T-helper 22 cell (primary cell): ENCODE data around the gene KRTAP29-1.
A peak's percentile ranks its signal among the peaks of the same experiment; 100 is the strongest.
"Not testable (repeated sequence)": the region's sequence is repeated elsewhere in the genome, so short reads cannot be mapped to it uniquely, and the experiment has no call there.

Source experiments
- DNase-seq: peaks from one replicate; pipeline ENCODE4 v3.0.0-alpha.2; 2020; ENCODE audit warnings: low read depth

The KRTAP29-1 gene

DNA sequence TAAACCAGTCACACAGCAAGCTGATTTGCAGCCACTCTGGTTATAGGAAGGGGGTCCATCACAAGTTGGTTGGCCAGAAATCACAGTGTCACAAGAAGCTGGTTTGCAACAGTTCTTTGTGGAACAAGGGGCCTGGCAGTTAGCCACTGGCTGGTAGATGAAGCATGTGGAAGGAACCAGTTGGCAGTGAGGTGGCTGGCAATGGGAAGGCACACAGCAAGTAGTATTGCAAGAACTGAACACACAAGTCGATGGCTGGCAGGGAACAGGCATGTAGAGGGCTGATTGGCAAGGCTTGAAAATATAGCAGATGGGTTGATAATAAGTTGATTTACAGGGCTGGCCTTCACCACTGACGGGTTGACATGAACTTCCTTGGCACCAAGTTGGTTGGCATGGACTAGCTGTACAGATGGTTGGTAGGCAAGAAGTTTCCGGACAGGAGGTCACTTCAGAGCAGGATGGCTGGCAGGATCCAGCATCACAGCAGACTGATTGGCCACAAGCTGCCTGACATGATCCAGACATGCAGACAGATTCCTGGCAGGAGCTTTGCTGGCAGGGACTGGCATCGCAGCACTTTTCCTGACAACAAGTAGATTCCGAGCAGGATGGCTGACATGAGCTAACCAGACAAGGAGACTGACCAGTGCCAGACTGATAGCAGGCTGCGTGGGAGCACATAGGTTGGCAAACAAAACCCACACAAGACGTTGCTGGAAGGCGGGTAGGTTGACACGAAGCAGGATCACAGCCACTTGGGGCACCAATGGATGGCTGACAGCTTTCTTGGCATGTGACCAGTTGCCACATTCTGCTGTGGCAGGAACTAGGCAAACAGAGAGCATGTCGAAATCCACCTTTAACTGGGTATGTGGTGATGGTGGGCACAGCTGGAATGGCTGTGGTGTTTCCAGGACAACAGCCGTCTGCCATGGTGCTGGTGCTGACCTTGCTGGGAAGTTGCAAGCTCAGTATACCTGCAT lies at the start of gene KRTAP29-1:
Gene KRTAP29-1 (minus strand): TSS at position 936 of the 986 bp plus-strand sequence. CDS start 0 bp downstream, at position 936.
- no peak for DNase-seq

DNA sequence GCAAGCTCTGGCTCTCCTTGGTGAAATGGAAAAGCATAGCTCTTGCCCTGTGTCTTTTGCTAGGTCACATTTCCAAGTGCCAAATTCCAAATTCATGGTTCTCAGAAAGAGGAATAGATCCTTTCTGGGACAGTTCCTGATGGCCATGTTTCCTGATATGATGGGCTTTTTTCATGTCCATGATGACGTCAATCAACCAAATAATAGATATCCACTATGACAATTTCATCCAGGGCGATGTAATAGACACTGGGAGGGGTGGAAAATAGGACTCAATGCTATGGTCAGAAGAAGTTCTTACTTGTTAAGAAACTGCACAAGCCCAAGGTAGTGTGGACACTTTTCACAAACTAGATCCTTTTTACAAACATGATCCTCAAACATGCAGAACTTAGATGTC lies 48.5 kb upstream of the KRTAP29-1 start:
- no peak for DNase-seq

DNA sequence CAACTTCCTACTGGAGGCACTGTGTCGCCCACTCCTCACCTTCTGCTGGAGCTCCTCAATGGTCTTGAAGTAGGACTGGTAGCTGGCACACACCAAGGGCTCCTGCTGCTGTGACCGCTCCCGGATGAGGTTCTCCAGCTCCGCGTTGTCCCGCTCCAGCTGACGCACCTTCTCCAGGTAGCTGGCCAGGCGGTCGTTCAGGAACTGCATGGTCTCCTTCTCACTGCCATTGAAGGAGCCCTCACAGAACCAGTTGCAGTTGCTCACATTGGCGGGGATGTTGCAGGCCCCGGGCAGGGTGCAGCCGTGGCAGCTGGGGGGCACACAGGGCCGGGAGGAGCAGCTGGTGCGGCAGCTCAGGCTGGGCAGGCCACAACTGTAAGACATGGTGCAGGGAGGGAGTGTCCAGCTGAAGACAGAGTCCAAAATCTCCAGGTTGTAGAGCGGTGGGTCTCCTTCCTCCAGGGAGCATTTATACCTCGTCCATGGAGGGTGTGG lies 47.8 kb upstream of the KRTAP29-1 start, which contains the start of gene KRT33A:
Gene KRT33A (minus strand): TSS at position 448 of the 498 bp plus-strand sequence. CDS start 61 bp downstream, at position 387.
- not testable (repeated sequence) for DNase-seq

- no peak for DNase-seq
These were observed 45.5 kb upstream of the KRTAP29-1 start for GRCh38 chr17:41347869-41348760.

- not testable (repeated sequence) for DNase-seq
These were observed 43.8 kb upstream of the KRTAP29-1 start for GRCh38 chr17:41346421-41346820.

DNA sequence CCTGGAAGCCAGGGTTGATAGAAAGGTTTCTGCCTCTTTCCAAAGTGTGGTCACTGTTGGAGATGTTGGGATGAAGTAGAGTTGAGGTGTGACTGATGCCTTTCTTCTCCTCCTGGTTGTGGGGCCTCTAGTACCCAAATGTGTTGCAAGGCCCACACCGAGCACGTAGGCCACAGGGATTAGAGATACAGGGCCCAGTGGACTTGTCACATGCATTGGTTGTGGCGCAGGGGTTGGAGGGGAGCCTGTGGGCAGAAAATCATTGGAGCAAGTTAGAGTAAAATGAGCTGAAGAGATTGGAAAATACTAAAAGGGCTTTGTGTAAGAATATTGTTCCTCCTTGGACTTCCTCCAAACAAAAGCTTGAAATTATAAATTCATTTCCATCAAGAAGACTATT lies 43.3 kb upstream of the KRTAP29-1 start:
- DNase-seq, result no peak

GRCh38 chr17:41343029-41343428 lies 40.4 kb upstream of the KRTAP29-1 start:
- no peak for DNase-seq

GRCh38 chr17:41340934-41341861 lies 38.5 kb upstream of the KRTAP29-1 start:
- DNase-seq, result peak; percentile 45

DNA sequence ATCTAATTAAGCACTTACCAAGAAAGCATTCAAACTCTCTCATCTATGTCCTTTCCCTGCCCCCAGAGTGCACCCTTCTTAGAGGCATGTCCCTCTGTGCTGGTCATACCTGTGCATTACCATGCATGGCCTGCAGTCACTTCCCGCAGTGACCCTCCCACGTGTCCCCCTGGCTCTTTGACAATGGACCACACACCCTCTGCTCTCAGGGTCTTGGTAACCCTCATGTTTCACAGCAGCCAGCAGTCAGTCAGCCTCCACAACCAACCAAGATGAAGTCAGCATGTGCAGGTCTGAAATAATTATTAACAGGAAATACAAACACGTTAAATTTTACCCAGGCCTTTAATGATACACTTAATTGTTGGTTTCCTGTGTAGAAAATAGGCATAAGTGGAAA lies 37.8 kb upstream of the KRTAP29-1 start:
- DNase-seq, result no peak

DNA sequence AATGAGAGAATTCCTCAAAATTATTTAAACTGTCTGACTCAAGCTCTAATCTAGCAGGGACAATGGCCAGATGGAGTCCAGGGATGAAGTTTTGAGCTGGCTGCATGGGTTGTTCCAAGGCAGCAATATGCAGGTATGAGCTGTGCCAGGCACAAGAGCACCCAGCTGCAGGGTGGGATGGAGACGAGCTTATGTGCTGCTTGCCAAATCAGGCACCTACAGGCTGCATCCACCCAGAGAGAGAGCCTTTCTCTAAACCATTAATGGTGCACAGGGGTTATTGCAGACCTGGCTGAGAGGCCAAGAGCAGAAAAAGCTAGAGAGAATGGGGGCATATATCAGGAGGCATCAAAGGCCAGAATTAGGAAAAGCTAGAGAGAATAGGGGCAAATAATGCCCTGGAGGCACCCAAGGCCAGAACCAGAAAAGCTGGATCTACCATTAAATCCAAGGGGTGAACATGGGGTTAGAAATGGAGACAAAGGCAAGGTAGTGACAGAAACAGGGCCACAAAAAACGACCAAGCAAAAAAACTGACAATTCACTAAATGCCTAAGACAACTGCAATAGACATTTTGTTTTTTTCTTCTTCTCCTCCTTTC lies 37.0 kb upstream of the KRTAP29-1 start:
- no peak for DNase-seq

DNA sequence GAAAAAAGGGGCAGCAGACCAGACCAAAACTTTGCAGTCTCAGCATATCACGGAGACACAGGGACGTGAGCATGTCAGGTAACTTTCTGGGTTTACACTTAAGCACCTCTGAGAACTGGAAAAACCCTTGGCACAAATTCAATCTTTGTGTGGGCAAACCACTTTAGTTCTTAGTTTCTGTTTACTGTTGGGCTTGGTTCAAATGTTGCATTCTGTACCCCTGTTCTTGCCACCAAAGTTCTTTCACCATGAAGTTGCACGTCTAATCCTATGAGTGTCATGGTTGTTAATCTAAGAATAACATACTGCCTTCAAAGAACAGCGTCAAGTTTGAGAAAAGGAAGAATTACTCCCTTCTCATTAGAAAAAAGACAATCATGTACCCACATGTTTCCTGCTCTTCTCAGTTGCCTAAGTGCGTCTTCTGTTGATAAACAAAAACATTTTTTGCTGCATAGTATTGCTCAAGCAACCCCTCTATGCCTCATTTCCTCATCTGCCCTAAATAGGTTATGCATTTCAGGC lies 36.4 kb upstream of the KRTAP29-1 start:
- peak; percentile 50 for DNase-seq

GRCh38 chr17:41335747-41336146 lies 33.1 kb upstream of the KRTAP29-1 start:
- no peak for DNase-seq

GRCh38 chr17:41334385-41335305 lies 32.0 kb upstream of the KRTAP29-1 start:
- no peak for DNase-seq

DNA sequence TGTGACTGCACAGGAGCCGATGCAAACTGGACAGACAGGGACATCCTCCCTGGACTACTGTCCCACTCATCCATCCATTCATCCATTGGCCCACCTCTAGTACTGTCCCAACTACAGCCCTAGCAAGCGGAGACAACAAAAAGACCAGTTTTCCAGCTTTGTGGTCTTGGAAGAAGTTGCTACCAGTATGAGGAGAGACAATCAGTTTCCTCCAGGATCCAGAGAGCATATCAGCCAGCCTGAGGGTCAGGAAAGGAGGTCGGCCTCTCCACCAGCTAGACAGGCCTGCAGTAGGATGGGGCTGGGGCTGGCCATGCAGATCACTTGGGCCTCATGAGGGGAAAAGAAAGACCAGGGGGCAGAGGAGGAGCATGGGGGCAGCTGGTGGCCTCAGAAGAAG lies 31.2 kb upstream of the KRTAP29-1 start:
- DNase-seq, result no peak

GRCh38 chr17:41333098-41333497 lies 30.4 kb upstream of the KRTAP29-1 start:
- no peak for DNase-seq

GRCh38 chr17:41332239-41332638 lies 29.6 kb upstream of the KRTAP29-1 start:
- DNase-seq, result no peak

DNA sequence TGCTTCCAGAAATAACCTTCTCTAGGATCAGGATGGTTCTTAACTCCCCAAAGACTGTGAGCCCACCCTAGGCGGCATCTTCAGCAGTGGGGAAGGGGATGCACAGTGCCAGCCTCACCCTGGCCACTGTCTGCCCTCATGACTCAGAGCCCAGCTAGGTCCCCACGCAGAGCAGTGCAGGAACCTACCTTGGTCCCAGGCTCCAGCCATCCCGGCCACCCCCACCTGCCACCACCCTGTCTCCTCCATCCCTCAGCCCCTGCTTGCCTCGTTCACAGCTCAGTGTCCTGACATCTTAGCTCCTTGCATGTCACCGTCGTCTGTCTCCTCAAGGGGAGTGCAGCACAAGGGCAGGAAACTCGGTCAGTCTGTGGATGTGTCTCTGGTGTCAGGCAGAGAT lies 29.0 kb upstream of the KRTAP29-1 start:
- DNase-seq, result no peak

- DNase-seq, result no peak
These were observed 26.8 kb upstream of the KRTAP29-1 start for GRCh38 chr17:41329279-41329948.

DNA sequence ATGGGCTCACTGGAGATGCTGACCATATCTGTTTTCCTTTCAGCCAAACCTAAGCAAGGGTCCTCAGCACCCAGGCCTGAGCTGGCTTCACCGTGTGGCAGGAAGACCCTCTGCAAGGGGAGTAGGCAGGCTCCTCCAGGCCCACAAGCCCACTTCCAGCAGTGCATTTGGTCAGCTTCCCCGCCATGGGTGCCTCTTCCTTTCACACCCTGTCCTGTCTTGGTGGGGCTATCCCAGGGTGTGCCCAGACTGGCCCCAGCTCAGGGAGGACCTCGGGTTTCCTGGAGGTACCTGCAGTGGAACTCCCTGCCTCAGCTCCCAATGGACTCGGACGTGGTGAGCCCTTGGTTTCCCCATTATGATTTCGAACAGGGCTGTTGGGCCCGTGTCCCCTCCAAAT lies 25.6 kb upstream of the KRTAP29-1 start:
- DNase-seq, result no peak
